Mesenchymal stem cell (in vitro differentiated cells and primary cell): ENCODE measurements around the gene GIGYF1.

ENCODE experiments used
- DNase-seq: peaks from one replicate; pipeline ENCODE4 v3.0.0-alpha.2; 2013
- H2AFZ ChIP-seq: one replicate; pipeline ENCODE4 v1.6.1; 2013; ENCODE audit warnings: low read depth, mild to moderate bottlenecking, control low read depth, inconsistent platforms, low read length, moderate library complexity
- H2AK5ac ChIP-seq: 2 replicates; pipeline ENCODE4 v1.6.1; 2013; ENCODE audit warnings: low read length, moderate library complexity, mild to moderate bottlenecking, inconsistent platforms; ENCODE audit not compliant: severe bottlenecking
- H2BK120ac ChIP-seq: one replicate; pipeline ENCODE4 v1.6.1; 2013; ENCODE audit warnings: low read depth, mild to moderate bottlenecking, inconsistent platforms, low read length, moderate library complexity
- H2BK12ac ChIP-seq, 2 experiments: one replicate each; pipeline ENCODE4 v1.6.1; 2013; ENCODE audit warnings: inconsistent platforms in 2 of 2, low read length in 2 of 2, mild to moderate bottlenecking in 2 of 2, moderate library complexity in 2 of 2, control low read depth in 1 of 2
- H2BK15ac ChIP-seq: one replicate; pipeline ENCODE4 v1.6.1; 2013; ENCODE audit warnings: mild to moderate bottlenecking, low read depth, inconsistent platforms; ENCODE audit not compliant: poor library complexity, severe bottlenecking
- H2BK5ac ChIP-seq: 2 replicates; pipeline ENCODE4 v1.6.1; 2013; ENCODE audit warnings: low read depth, mild to moderate bottlenecking, low read length, control low read depth, inconsistent platforms; ENCODE audit not compliant: poor library complexity, severe bottlenecking
- H3K14ac ChIP-seq, 2 experiments: one replicate each; pipeline ENCODE4 v1.6.1; 2013; ENCODE audit warnings: inconsistent platforms in 2 of 2, low read length in 2 of 2, control low read depth in 1 of 2, mild to moderate bottlenecking in 1 of 2, moderate library complexity in 1 of 2
- H3K18ac ChIP-seq, 2 experiments: one replicate each; pipeline ENCODE4 v1.6.1; 2013; ENCODE audit warnings: inconsistent platforms in 2 of 2, low read length in 2 of 2, control low read depth in 1 of 2, low read depth in 1 of 2, mild to moderate bottlenecking in 1 of 2
- H3K23ac ChIP-seq, 2 experiments: one replicate each; pipeline ENCODE4 v1.6.1; 2013; ENCODE audit warnings: inconsistent platforms in 2 of 2, low read length in 2 of 2, mild to moderate bottlenecking in 2 of 2, moderate library complexity in 2 of 2, control low read depth in 1 of 2
- H3K27ac ChIP-seq: 2 replicates; pipeline ENCODE4 v1.5.1; 2013; ENCODE audit warnings: mild to moderate bottlenecking, moderate library complexity, low read length, control low read depth, inconsistent platforms; ENCODE audit not compliant: poor library complexity, severe bottlenecking
- H3K27me3 ChIP-seq, 2 experiments: 2 replicates each; pipeline versions ENCODE4 v1.6.1 to v1.7.0; 2013; ENCODE audit warnings: low read length in 2 of 2, mild to moderate bottlenecking in 2 of 2, moderate library complexity in 2 of 2, control low read depth in 1 of 2, inconsistent platforms in 1 of 2; ENCODE audit not compliant: control insufficient read depth in 1 of 2, insufficient read depth in 1 of 2
- H3K36me3 ChIP-seq, 2 experiments: 2 replicates each; pipeline versions ENCODE4 v1.6.1 to v1.7.0; 2013; ENCODE audit warnings: low read length in 2 of 2, control low read depth in 1 of 2, inconsistent platforms in 1 of 2, low read depth in 1 of 2, mild to moderate bottlenecking in 1 of 2; ENCODE audit not compliant: insufficient read depth in 2 of 2, control insufficient read depth in 1 of 2
- H3K4ac ChIP-seq, 2 experiments: one replicate each; pipeline ENCODE4 v1.6.1; 2013; ENCODE audit warnings: inconsistent platforms in 2 of 2, low read length in 2 of 2, mild to moderate bottlenecking in 2 of 2, moderate library complexity in 2 of 2, control low read depth in 1 of 2, low read depth in 1 of 2
- H3K4me1 ChIP-seq: 2 replicates; pipeline ENCODE4 v1.6.1; 2013; ENCODE audit warnings: low read depth, low read length, control low read depth; ENCODE audit not compliant: control insufficient read depth, insufficient read depth
- H3K4me2 ChIP-seq: 2 replicates; pipeline ENCODE4 v1.6.1; 2013; ENCODE audit warnings: low read length, mild to moderate bottlenecking, inconsistent platforms; ENCODE audit not compliant: poor library complexity, severe bottlenecking
- H3K4me3 ChIP-seq, 2 experiments: 2 replicates each; pipeline versions ENCODE4 v1.5.1 to v1.7.0; 2013; ENCODE audit warnings: low read length in 2 of 2, mild to moderate bottlenecking in 2 of 2, control low read depth in 1 of 2, low read depth in 1 of 2; ENCODE audit not compliant: insufficient read depth in 1 of 2
- H3K79me1 ChIP-seq: replicated peaks from 2 replicates; pipeline ENCODE4 v1.6.1; 2013; ENCODE audit warnings: mild to moderate bottlenecking, control low read depth, low read length, inconsistent platforms; ENCODE audit not compliant: poor library complexity, severe bottlenecking
- H3K9ac ChIP-seq: 2 replicates; pipeline ENCODE4 v1.7.0; 2013; ENCODE audit warnings: mild to moderate bottlenecking, low read length, moderate library complexity
- H3K9me3 ChIP-seq: 2 replicates; pipeline ENCODE4 v1.7.0; 2013; ENCODE audit warnings: mild to moderate bottlenecking, low read length; ENCODE audit not compliant: control insufficient read depth
- H4K8ac ChIP-seq: one replicate; pipeline ENCODE4 v1.6.1; 2013; ENCODE audit warnings: inconsistent platforms, mild to moderate bottlenecking, low read length, moderate library complexity
- H4K91ac ChIP-seq: one replicate; pipeline ENCODE4 v1.6.1; 2013; ENCODE audit warnings: mild to moderate bottlenecking, low read length, inconsistent platforms
- WGBS: methylation state at CpG from one replicate; pipeline ENCODE4 v1.1.7; 2013; ENCODE audit warnings: mixed read lengths; 5-methylcytosine and 5-hydroxymethylcytosine counted together

Gene GIGYF1

GRCh38 chr7:100731937-100732636 lies 38.0 kb upstream of the GIGYF1 start:
- Histone ChIP-seq H3K4me2 (no peak overlapping the region), H3K27me3 (peaks cover 0 to 42% of the 10 kb centered on the region in 2 experiments), H3K9me3 (no peaks in the 10 kb centered on the region), H4K91ac (no peak overlapping the region), H2BK12ac (no peak overlapping the region), H2BK120ac (no peak overlapping the region), H2AK5ac (no peak overlapping the region), H3K23ac (no peak overlapping the region), H3K79me1 (no peaks in the 10 kb centered on the region), H3K27ac (no peak overlapping the region), H3K4me3 (no peak overlapping the region), H3K36me3 (no peaks in the 10 kb centered on the region), H2AFZ (no peak overlapping the region), H3K9ac (no peak overlapping the region), H2BK15ac (no peak overlapping the region), H4K8ac (no peak overlapping the region), H3K4me1 (no peaks in the 10 kb centered on the region), H3K4ac (no peak overlapping the region), H3K14ac (no peak overlapping the region), H3K18ac (no peak overlapping the region), H2BK5ac (no peak overlapping the region)
- 84% methylated on average over 9 of the region's 11 CpGs for WGBS
- DNase-seq, result no peak

DNA sequence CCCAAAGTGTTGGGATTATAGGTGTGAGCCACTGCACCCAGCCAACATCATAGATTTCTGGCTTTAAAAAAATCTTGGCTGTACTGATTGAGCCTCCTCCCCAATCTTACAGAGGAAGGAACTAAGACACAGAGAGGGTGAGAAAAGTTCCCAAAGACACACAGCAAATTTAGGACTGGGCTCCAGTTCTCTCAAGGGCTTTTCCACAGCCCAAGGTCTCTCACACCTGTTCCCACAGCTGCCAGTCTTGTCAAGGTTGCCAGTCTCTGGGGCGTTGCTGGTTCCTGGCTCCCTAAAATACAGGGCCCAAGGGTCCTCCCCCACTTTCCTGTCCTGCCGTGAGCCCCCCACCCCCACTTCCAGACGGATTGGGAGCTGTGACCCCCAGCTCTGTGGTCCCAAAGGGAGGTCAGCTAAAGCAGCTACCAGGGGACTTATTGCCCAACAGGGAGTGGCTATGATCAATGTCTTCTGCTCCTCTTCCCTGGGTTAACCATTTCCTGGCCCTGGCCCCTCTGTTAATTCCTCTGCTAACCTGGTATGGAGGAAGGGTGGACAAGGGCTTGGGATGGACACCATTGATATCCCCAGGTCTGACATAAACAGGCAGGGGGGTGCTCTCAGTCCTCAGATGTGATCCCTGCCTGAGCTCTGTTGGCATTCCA lies 36.2 kb upstream of the GIGYF1 start:
- Histone ChIP-seq H3K27ac (no peak overlapping the region), H2BK12ac (no peak overlapping the region), H4K91ac (no peak overlapping the region), H3K9ac (no peak overlapping the region), H3K27me3 (peaks cover 0 to 29% of the 10 kb centered on the region in 2 experiments), H3K18ac (no peak overlapping the region), H2AK5ac (no peak overlapping the region), H2BK5ac (no peak overlapping the region), H3K9me3 (no peaks in the 10 kb centered on the region), H3K14ac (no peak overlapping the region), H3K23ac (no peak overlapping the region), H2BK120ac (no peak overlapping the region), H3K4me1 (peaks cover 2% of the 10 kb centered on the region), H4K8ac (no peak overlapping the region), H2BK15ac (no peak overlapping the region), H3K36me3 (no peaks in the 10 kb centered on the region), H3K79me1 (no peaks in the 10 kb centered on the region), H3K4me3 (no peak overlapping the region), H3K4me2 (no peak overlapping the region), H3K4ac (no peak overlapping the region), H2AFZ (no peak overlapping the region)
- WGBS, result 56% methylated on average over 2 of the region's 3 CpGs
- no peak for DNase-seq

DNA sequence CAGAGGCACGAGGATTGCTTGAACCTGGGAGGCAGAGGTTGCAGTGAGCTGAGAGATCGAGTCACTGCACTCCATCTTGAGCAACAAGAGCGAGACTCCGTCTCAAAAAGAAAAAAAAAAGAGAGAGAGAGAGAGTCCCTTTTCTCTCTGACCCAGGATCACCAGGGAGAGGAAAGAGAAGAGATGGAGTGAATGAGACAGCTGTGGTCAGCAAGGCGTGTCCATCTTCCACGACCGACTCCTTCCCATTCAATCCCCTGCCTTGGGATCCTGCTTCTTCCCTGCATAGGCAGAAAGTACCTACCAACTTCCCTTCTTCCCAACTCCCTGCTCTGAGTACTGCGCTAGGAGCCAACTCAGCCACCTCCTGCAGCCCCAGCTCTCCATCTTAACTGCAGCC lies 34.1 kb upstream of the GIGYF1 start:
- Histone ChIP-seq H3K4ac (no peak overlapping the region), H3K27me3 (peaks cover 9 to 40% of the 10 kb centered on the region in 2 experiments), H3K27ac (no peak overlapping the region), H3K9me3 (no peaks in the 10 kb centered on the region), H2BK15ac (no peak overlapping the region), H3K9ac (no peak overlapping the region), H3K79me1 (no peaks in the 10 kb centered on the region), H2BK120ac (no peak overlapping the region), H3K36me3 (peaks cover 0 to 3% of the 10 kb centered on the region in 2 experiments), H3K14ac (no peak overlapping the region), H3K23ac (no peak overlapping the region), H3K4me2 (no peak overlapping the region), H3K4me3 (no peak overlapping the region), H2AFZ (no peak overlapping the region), H4K8ac (no peak overlapping the region), H3K4me1 (peaks cover 2% of the 10 kb centered on the region), H2AK5ac (no peak overlapping the region), H3K18ac (no peak overlapping the region), H2BK12ac (no peak overlapping the region), H2BK5ac (no peak overlapping the region), H4K91ac (no peak overlapping the region)
- DNase-seq, result no peak
- 93% methylated on average over 8 of the region's 8 CpGs for WGBS

GRCh38 chr7:100726996-100727761 lies 33.1 kb upstream of the GIGYF1 start:
- H3K4me1 ChIP-seq, result peaks cover 2% of the 10 kb centered on the region
- no peak overlapping the region for H4K8ac ChIP-seq
- H3K9ac ChIP-seq, result peak overlapping the region; percentile 81
- H3K27me3 ChIP-seq, result peaks cover 18 to 42% of the 10 kb centered on the region in 2 experiments
- peak overlapping the region in 1 of 2 experiments; percentile 71 for H3K4ac ChIP-seq
- H2AFZ ChIP-seq, result no peak overlapping the region
- DNase-seq, result peak; percentile 51
- 85% methylated on average over 10 of the region's 12 CpGs for WGBS
- H4K91ac ChIP-seq, result no peak overlapping the region
- H2BK120ac ChIP-seq, result no peak overlapping the region
- peak overlapping the region; percentile 16 for H3K4me2 ChIP-seq
- no peak overlapping the region for H3K23ac ChIP-seq
- H2BK5ac ChIP-seq, result no peak overlapping the region
- H3K9me3 ChIP-seq, result no peaks in the 10 kb centered on the region
- H3K4me3 ChIP-seq, result no peak overlapping the region
- no peak overlapping the region for H3K27ac ChIP-seq
- peak overlapping the region in 1 of 2 experiments; percentile 80 for H3K18ac ChIP-seq
- no peak overlapping the region for H3K14ac ChIP-seq
- H2BK12ac ChIP-seq, result no peak overlapping the region
- H2AK5ac ChIP-seq, result peak overlapping the region; percentile 10
- H2BK15ac ChIP-seq, result no peak overlapping the region
- no peaks in the 10 kb centered on the region for H3K79me1 ChIP-seq
- peaks cover 0 to 3% of the 10 kb centered on the region in 2 experiments for H3K36me3 ChIP-seq
